Suprapubic skin (tissue), 4 donors: ENCODE measurements around the gene LCE1C. TPM values are rescaled to one million over a fixed set of nuclear protein-coding genes. Genes with fewer than 3 reads are reported as not detected.

Experiments used
- DNase-seq, 2 donors: peaks; one replicate each; pipeline ENCODE4 v3.0.0-alpha.2; 2019; ENCODE audit warnings: low spot score in 2 of 2
- H3K27ac ChIP-seq: fragments of 200-600 bp; sonication (generic); one replicate; pipeline ENCODE4 v1.5.1; 2019
- H3K27me3 ChIP-seq: fragments of 200-600 bp; sonication (generic); one replicate; pipeline ENCODE4 v1.5.1; 2019
- H3K36me3 ChIP-seq: fragments of 200-600 bp; sonication (generic); one replicate; pipeline ENCODE4 v1.5.1; 2019
- H3K4me1 ChIP-seq: fragments of 200-600 bp; sonication (generic); one replicate; pipeline ENCODE4 v1.5.1; 2019
- H3K4me3 ChIP-seq: fragments of 200-600 bp; sonication (generic); one replicate; pipeline ENCODE4 v1.5.1; 2019; ENCODE audit warnings: mild to moderate bottlenecking
- H3K9me3 ChIP-seq: fragments of 200-600 bp; sonication (generic); one replicate; pipeline ENCODE4 v1.5.1; 2019
- CTCF ChIP-seq, 2 donors: fragments of 200-600 bp in 1 of 2; fragments of 450-650 bp in 1 of 2; sonication (generic) in 1 of 2; IDR thresholded peaks; one replicate each; pipeline ENCODE4 v1.5.1; 2016 to 2019; ENCODE audit warnings: antibody characterized with exemption in 2 of 2, mild to moderate bottlenecking in 1 of 2, moderate library complexity in 1 of 2
- EP300 ChIP-seq: sonication (generic); formaldehyde crosslinking; IDR thresholded peaks from one replicate; pipeline ENCODE4 v1.6.1; 2017; ENCODE audit warnings: antibody characterized with exemption
- POLR2A ChIP-seq, 2 donors: fragments of 450-650 bp; IDR thresholded peaks; one replicate each; pipeline ENCODE4 v1.6.1; 2017; ENCODE audit warnings: antibody characterized with exemption in 2 of 2, mild to moderate bottlenecking in 2 of 2, moderate library complexity in 2 of 2
- POLR2AphosphoS5 ChIP-seq, 3 donors: sonication (generic); formaldehyde crosslinking; IDR thresholded peaks; one replicate each; pipeline ENCODE4 v1.6.1; 2017; ENCODE audit warnings: antibody characterized with exemption in 3 of 3
- WGBS: methylation state at CpG from one replicate; pipeline ENCODE4 v1.1.5; 2018; 5-methylcytosine and 5-hydroxymethylcytosine counted together
- total RNA-seq, 4 donors: library from RNA; depleted of rRNA; stranded (reverse); fragments of >200 nt; gene quantifications; one replicate each; pipeline ENCODE4 v1.1.0, GENCODE V29; 2016

Gene LCE1C
- total RNA-seq, 4 donors from 2014 or later = 73.2 to 1,471 (median 1,283) TPM

GRCh38 chr1:152801333-152801732 is 5.1 kb downstream of the LCE1C start:
- Histone ChIP-seq H3K27ac (no peak overlapping the region), H3K4me3 (no peak overlapping the region), H3K4me1 (no peaks in the 10 kb centered on the region), H3K36me3 (no peaks in the 10 kb centered on the region), H3K27me3 (no peaks in the 10 kb centered on the region), H3K9me3 (no peaks in the 10 kb centered on the region)
- TF ChIP-seq POLR2AphosphoS5 (IDR thresholded peaks at IDR 0.05) (no peak), POLR2A (IDR thresholded peaks at IDR 0.05) (no peak), EP300 (no peak), CTCF (IDR thresholded peaks at IDR 0.05) (no peak)
- WGBS = 60% methylated on average over 1 of the region's 1 CpG
- no peak for DNase-seq

GRCh38 chr1:152796421-152796820 is 10.0 kb downstream of the LCE1C start, which contains the start of gene LCE1D:
TSS of gene LCE1D (plus strand) at chr1:152796721. CDS start at chr1:152797795, 1,074 bp downstream.
- Histone ChIP-seq H3K9me3 (no peaks in the 10 kb centered on the region), H3K4me1 (no peaks in the 10 kb centered on the region), H3K4me3 (no peak within 1 kb of the TSS), H3K27ac (no peak within 1 kb of the TSS), H3K36me3 (no peaks in the 10 kb centered on the region), H3K27me3 (no peaks in the 10 kb centered on the region)
- TF ChIP-seq CTCF (IDR thresholded peaks at IDR 0.05) (no peak), EP300 (no peak), POLR2AphosphoS5 (IDR thresholded peaks at IDR 0.05) (no peak), POLR2A (IDR thresholded peaks at IDR 0.05) (no peak)
- DNase-seq = no peak
- 56% methylated on average over 3 of the region's 3 CpGs for WGBS

GRCh38 chr1:152795686-152796085 is 10.8 kb downstream of the LCE1C start:
- no peak for DNase-seq
- H3K27ac ChIP-seq = no peak overlapping the region
- no peaks in the 10 kb centered on the region for H3K27me3 ChIP-seq
- no peaks in the 10 kb centered on the region for H3K4me1 ChIP-seq
- no peak for TF ChIP-seq EP300
- no peak for TF ChIP-seq POLR2AphosphoS5 (IDR thresholded peaks at IDR 0.05)
- no peak for TF ChIP-seq CTCF (IDR thresholded peaks at IDR 0.05)
- no peak for TF ChIP-seq POLR2A (IDR thresholded peaks at IDR 0.05)
- 67% methylated on average over 4 of the region's 4 CpGs for WGBS
- no peak overlapping the region for H3K4me3 ChIP-seq
- H3K9me3 ChIP-seq = no peaks in the 10 kb centered on the region
- no peaks in the 10 kb centered on the region for H3K36me3 ChIP-seq

GRCh38 chr1:152786077-152786476 is 20.4 kb downstream of the LCE1C start, which contains the start of gene LCE1E:
TSS of gene LCE1E (plus strand) at chr1:152786257. CDS start at chr1:152787300, 1,043 bp downstream.
- no peak within 1 kb of the TSS for H3K4me3 ChIP-seq
- 53% methylated on average over 2 of the region's 2 CpGs for WGBS
- H3K27ac ChIP-seq = no peak within 1 kb of the TSS
- no peaks in the 10 kb centered on the region for H3K36me3 ChIP-seq
- TF ChIP-seq CTCF (IDR thresholded peaks at IDR 0.05) (no peak), POLR2A (IDR thresholded peaks at IDR 0.05) (no peak), EP300 (no peak), POLR2AphosphoS5 (IDR thresholded peaks at IDR 0.05) (no peak)
- no peaks in the 10 kb centered on the region for H3K27me3 ChIP-seq
- no peak for DNase-seq
- no peaks in the 10 kb centered on the region for H3K9me3 ChIP-seq
- H3K4me1 ChIP-seq = no peaks in the 10 kb centered on the region

GRCh38 chr1:152783095-152783494 is 23.4 kb downstream of the LCE1C start:
- TF ChIP-seq CTCF (IDR thresholded peaks at IDR 0.05) (no peak), EP300 (no peak), POLR2AphosphoS5 (IDR thresholded peaks at IDR 0.05) (no peak), POLR2A (IDR thresholded peaks at IDR 0.05) (no peak)
- 78% methylated on average over 2 of the region's 2 CpGs for WGBS
- no peak for DNase-seq

More at GRCh38 chr1:152783095-152783494, 23.4 kb downstream of the LCE1C start:
- no peaks in the 10 kb centered on the region for H3K4me1 ChIP-seq
- no peaks in the 10 kb centered on the region for H3K36me3 ChIP-seq
- no peaks in the 10 kb centered on the region for H3K9me3 ChIP-seq
- H3K4me3 ChIP-seq = no peak overlapping the region
- no peaks in the 10 kb centered on the region for H3K27me3 ChIP-seq
- H3K27ac ChIP-seq = no peak overlapping the region
